ENCODE measurements around the gene IWS1. TPM values are rescaled to one million over a fixed set of nuclear protein-coding genes. Genes with fewer than 3 reads are reported as not detected.
A peak's percentile ranks its signal among the peaks of the same experiment; 100 is the strongest.

The IWS1 gene
- total and polyA plus RNA-seq, 4 donors: 36.0 to 53.5 (median 50.7) TPM

GRCh38 chr2:127523269-127523939 is 2.9 kb downstream of the IWS1 start:
- Histone ChIP-seq H3K36me3 (ENCODE audit: control insufficient read depth, insufficient read depth, low read length) (peaks cover 6% of the 10 kb centered on the region), H3K4me3 (ENCODE audit: low read depth, low read length) (no peak overlapping the region), H3K27ac (ENCODE audit: low read depth, low read length) (no peak overlapping the region), H3K27me3 (ENCODE audit: control insufficient read depth, insufficient read depth, low read length) (no peaks in the 10 kb centered on the region), H3K9me3 (ENCODE audit: control insufficient read depth, insufficient read depth, low read length) (no peaks in the 10 kb centered on the region), H3K4me1 (ENCODE audit: control insufficient read depth, insufficient read depth, low read length) (peaks cover 13% of the 10 kb centered on the region)
- DNase-seq (ENCODE audit: low read depth in 4 of 6, low spot score in 6 of 6): no peak
- WGBS (ENCODE audit: insufficient coverage): 100% methylated on average over 3 of the region's 8 CpGs

- WGBS (ENCODE audit: insufficient coverage): no CpG with 5 or more reads among the region's 4 CpGs
These were observed 5.9 kb downstream of the IWS1 start for GRCh38 chr2:127520424-127520823.

GRCh38 chr2:127517465-127517864 is 8.8 kb downstream of the IWS1 start:
- no peak overlapping the region for H3K27ac ChIP-seq (ENCODE audit: low read depth, low read length)
- DNase-seq (ENCODE audit: low read depth in 4 of 6, low spot score in 6 of 6): no peak
- WGBS (ENCODE audit: insufficient coverage): no CpG with 5 or more reads among the region's 2 CpGs
- peaks cover 23% of the 10 kb centered on the region for H3K4me1 ChIP-seq (ENCODE audit: control insufficient read depth, insufficient read depth, low read length)
- H3K36me3 ChIP-seq (ENCODE audit: control insufficient read depth, insufficient read depth, low read length): peaks cover 22% of the 10 kb centered on the region
- no peaks in the 10 kb centered on the region for H3K9me3 ChIP-seq (ENCODE audit: control insufficient read depth, insufficient read depth, low read length)
- H3K27me3 ChIP-seq (ENCODE audit: control insufficient read depth, insufficient read depth, low read length): no peaks in the 10 kb centered on the region
- no peak overlapping the region for H3K4me3 ChIP-seq (ENCODE audit: low read depth, low read length)

More at GRCh38 chr2:127520424-127520823, 5.9 kb downstream of the IWS1 start:
- H3K4me1 ChIP-seq (ENCODE audit: control insufficient read depth, insufficient read depth, low read length): peaks cover 21% of the 10 kb centered on the region
- no peak for DNase-seq (ENCODE audit: low read depth in 4 of 6, low spot score in 6 of 6)
- no peaks in the 10 kb centered on the region for H3K27me3 ChIP-seq (ENCODE audit: control insufficient read depth, insufficient read depth, low read length)
- H3K27ac ChIP-seq (ENCODE audit: low read depth, low read length): no peak overlapping the region
- peaks cover 15% of the 10 kb centered on the region for H3K36me3 ChIP-seq (ENCODE audit: control insufficient read depth, insufficient read depth, low read length)
- H3K4me3 ChIP-seq (ENCODE audit: low read depth, low read length): no peak overlapping the region
- no peaks in the 10 kb centered on the region for H3K9me3 ChIP-seq (ENCODE audit: control insufficient read depth, insufficient read depth, low read length)

- H3K36me3 ChIP-seq (ENCODE audit: control insufficient read depth, insufficient read depth, low read length): peaks cover 22% of the 10 kb centered on the region
- no peak overlapping the region for H3K4me3 ChIP-seq (ENCODE audit: low read depth, low read length)
- 93% methylated on average over 3 of the region's 14 CpGs for WGBS (ENCODE audit: insufficient coverage)
- H3K9me3 ChIP-seq (ENCODE audit: control insufficient read depth, insufficient read depth, low read length): no peaks in the 10 kb centered on the region
- no peaks in the 10 kb centered on the region for H3K27me3 ChIP-seq (ENCODE audit: control insufficient read depth, insufficient read depth, low read length)
- H3K4me1 ChIP-seq (ENCODE audit: control insufficient read depth, insufficient read depth, low read length): peaks cover 23% of the 10 kb centered on the region
- peak overlapping the region; percentile 75 for H3K27ac ChIP-seq (ENCODE audit: low read depth, low read length)
- peak in 5 of 6 donors; percentile 40 to 85 (median 62) for DNase-seq (ENCODE audit: low read depth in 4 of 6, low spot score in 6 of 6)
These were observed 10.1 kb downstream of the IWS1 start for GRCh38 chr2:127516041-127516762.

GRCh38 chr2:127515383-127515915 is 10.8 kb downstream of the IWS1 start:
- Histone ChIP-seq H3K27ac (ENCODE audit: low read depth, low read length) (peak overlapping the region; percentile 75), H3K4me1 (ENCODE audit: control insufficient read depth, insufficient read depth, low read length) (peaks cover 23% of the 10 kb centered on the region), H3K27me3 (ENCODE audit: control insufficient read depth, insufficient read depth, low read length) (no peaks in the 10 kb centered on the region), H3K9me3 (ENCODE audit: control insufficient read depth, insufficient read depth, low read length) (no peaks in the 10 kb centered on the region), H3K4me3 (ENCODE audit: low read depth, low read length) (no peak overlapping the region), H3K36me3 (ENCODE audit: control insufficient read depth, insufficient read depth, low read length) (peaks cover 22% of the 10 kb centered on the region)
- WGBS (ENCODE audit: insufficient coverage): 63% methylated on average over 4 of the region's 6 CpGs
- no peak for DNase-seq (ENCODE audit: low read depth in 4 of 6, low spot score in 6 of 6)

GRCh38 chr2:127514485-127514884 is 11.8 kb downstream of the IWS1 start:
- DNase-seq (ENCODE audit: low read depth in 4 of 6, low spot score in 6 of 6): peak in 1 of 6 donors; percentile 1
- Histone ChIP-seq H3K4me3 (ENCODE audit: low read depth, low read length) (no peak overlapping the region), H3K27me3 (ENCODE audit: control insufficient read depth, insufficient read depth, low read length) (no peaks in the 10 kb centered on the region), H3K4me1 (ENCODE audit: control insufficient read depth, insufficient read depth, low read length) (peaks cover 23% of the 10 kb centered on the region), H3K36me3 (ENCODE audit: control insufficient read depth, insufficient read depth, low read length) (peaks cover 22% of the 10 kb centered on the region), H3K27ac (ENCODE audit: low read depth, low read length) (no peak overlapping the region), H3K9me3 (ENCODE audit: control insufficient read depth, insufficient read depth, low read length) (no peaks in the 10 kb centered on the region)
- WGBS (ENCODE audit: insufficient coverage): 82% methylated on average over 13 of the region's 13 CpGs

- Histone ChIP-seq H3K27me3 (ENCODE audit: control insufficient read depth, insufficient read depth, low read length) (no peaks in the 10 kb centered on the region), H3K36me3 (ENCODE audit: control insufficient read depth, insufficient read depth, low read length) (peaks cover 22% of the 10 kb centered on the region), H3K27ac (ENCODE audit: low read depth, low read length) (no peak overlapping the region), H3K4me1 (ENCODE audit: control insufficient read depth, insufficient read depth, low read length) (peaks cover 23% of the 10 kb centered on the region), H3K4me3 (ENCODE audit: low read depth, low read length) (no peak overlapping the region), H3K9me3 (ENCODE audit: control insufficient read depth, insufficient read depth, low read length) (no peaks in the 10 kb centered on the region)
- no peak for DNase-seq (ENCODE audit: low read depth in 4 of 6, low spot score in 6 of 6)
- 75% methylated on average over 8 of the region's 10 CpGs for WGBS (ENCODE audit: insufficient coverage)
These were observed 12.2 kb downstream of the IWS1 start for GRCh38 chr2:127514076-127514475.

- Histone ChIP-seq H3K27ac (ENCODE audit: low read depth, low read length) (no peak overlapping the region), H3K4me1 (ENCODE audit: control insufficient read depth, insufficient read depth, low read length) (peaks cover 23% of the 10 kb centered on the region), H3K36me3 (ENCODE audit: control insufficient read depth, insufficient read depth, low read length) (peaks cover 14% of the 10 kb centered on the region), H3K4me3 (ENCODE audit: low read depth, low read length) (no peak overlapping the region), H3K27me3 (ENCODE audit: control insufficient read depth, insufficient read depth, low read length) (no peaks in the 10 kb centered on the region), H3K9me3 (ENCODE audit: control insufficient read depth, insufficient read depth, low read length) (no peaks in the 10 kb centered on the region)
- WGBS (ENCODE audit: insufficient coverage): 94% methylated on average over 3 of the region's 4 CpGs
- DNase-seq (ENCODE audit: low read depth in 4 of 6, low spot score in 6 of 6): no peak
These were observed 13.9 kb downstream of the IWS1 start for GRCh38 chr2:127512362-127512761.

GRCh38 chr2:127511917-127512316 is 14.4 kb downstream of the IWS1 start:
- no peaks in the 10 kb centered on the region for H3K9me3 ChIP-seq (ENCODE audit: control insufficient read depth, insufficient read depth, low read length)
- peaks cover 14% of the 10 kb centered on the region for H3K36me3 ChIP-seq (ENCODE audit: control insufficient read depth, insufficient read depth, low read length)
- peaks cover 23% of the 10 kb centered on the region for H3K4me1 ChIP-seq (ENCODE audit: control insufficient read depth, insufficient read depth, low read length)
- DNase-seq (ENCODE audit: low read depth in 4 of 6, low spot score in 6 of 6): peak in 1 of 6 donors; percentile 10
- no peaks in the 10 kb centered on the region for H3K27me3 ChIP-seq (ENCODE audit: control insufficient read depth, insufficient read depth, low read length)
- no CpG with 5 or more reads among the region's 1 CpG for WGBS (ENCODE audit: insufficient coverage)
- no peak overlapping the region for H3K4me3 ChIP-seq (ENCODE audit: low read depth, low read length)
- no peak overlapping the region for H3K27ac ChIP-seq (ENCODE audit: low read depth, low read length)
